Natural killer cell (primary cell): Measurements from ENCODE around the gene ETV6. TPM values are rescaled to one million over a fixed set of nuclear protein-coding genes. Genes with fewer than 3 reads are reported as not detected.

Source experiments
- ATAC-seq, 3 donors: fragments of 150-1000 bp in 2 of 3; fragments of 200-7000 bp in 1 of 3; cut with Tn5 transposase; 1 replicate in 1 of 3; 2 replicates in 2 of 3; pipeline ENCODE4 v1.10.0; 2021; ENCODE audit warnings: mild to moderate bottlenecking in 2 of 3, moderate library complexity in 2 of 3
- DNase-seq, 2 donors: peaks; one replicate each; pipeline versions ENCODE4 v3.0.0 to v3.0.0-alpha.2; 2013 to 2021; ENCODE audit warnings: mixed read lengths in 1 of 2
- H3K27ac ChIP-seq: one replicate; pipeline ENCODE4 v1.5.1; 2013; ENCODE audit warnings: mild to moderate bottlenecking, low read length
- H3K27me3 ChIP-seq: one replicate; pipeline ENCODE4 v1.6.1; 2013; ENCODE audit warnings: low read length; ENCODE audit not compliant: control insufficient read depth, insufficient read depth
- H3K36me3 ChIP-seq: one replicate; pipeline ENCODE4 v1.6.1; 2013; ENCODE audit warnings: low read length; ENCODE audit not compliant: control insufficient read depth, insufficient read depth
- H3K4me1 ChIP-seq: one replicate; pipeline ENCODE4 v1.6.1; 2013; ENCODE audit warnings: low read length; ENCODE audit not compliant: control insufficient read depth, insufficient read depth
- H3K4me3 ChIP-seq: one replicate; pipeline ENCODE4 v1.5.1; 2013; ENCODE audit warnings: low read length
- H3K9me3 ChIP-seq: one replicate; pipeline ENCODE4 v1.6.1; 2013; ENCODE audit warnings: low read length; ENCODE audit not compliant: control insufficient read depth, insufficient read depth
- H3K27ac Mint-ChIP-seq, 2 donors: one replicate each; pipeline ENCODE4 v1.8.0; 2022; ENCODE audit warnings: mild to moderate bottlenecking in 2 of 2, mixed read lengths in 2 of 2, moderate library complexity in 1 of 2
- H3K27me3 Mint-ChIP-seq, 2 donors: one replicate each; pipeline ENCODE4 v1.8.0; 2022; ENCODE audit warnings: low read depth in 2 of 2, mixed read lengths in 2 of 2
- H3K36me3 Mint-ChIP-seq: one replicate; pipeline ENCODE4 v1.8.0; 2022; ENCODE audit warnings: mixed read lengths
- H3K4me1 Mint-ChIP-seq, 2 donors: one replicate each; pipeline ENCODE4 v1.8.0; 2022; ENCODE audit warnings: mixed read lengths in 2 of 2
- H3K4me3 Mint-ChIP-seq: one replicate; pipeline ENCODE4 v1.8.0; 2022; ENCODE audit warnings: mild to moderate bottlenecking, moderate library complexity, mixed read lengths
- H3K9me3 Mint-ChIP-seq, 2 donors: one replicate each; pipeline ENCODE4 v1.8.0; 2022; ENCODE audit warnings: mixed read lengths in 2 of 2
- CTCF ChIP-seq: fragments of 200-600 bp; IDR thresholded peaks from one replicate; pipeline ENCODE4 v1.8.0; 2022; ENCODE audit warnings: antibody characterized with exemption
- WGBS: methylation state at CpG from one replicate; pipeline ENCODE4 v1.1.7; 2013; ENCODE audit warnings: missing lambda C conversion rate; ENCODE audit not compliant: insufficient coverage; 5-methylcytosine and 5-hydroxymethylcytosine counted together
- intact Hi-C: fragments of 100-400 bp; cut with micrococcal nuclease; formaldehyde crosslinking; loops from one replicate; pipeline ENCODE4 v1.14.2; 2022
- total RNA-seq, 4 donors: library from RNA; stranded (reverse); fragments of 120-200 nt in 1 of 4; gene quantifications; one replicate each; pipeline versions ENCODE4 v1.2.3 to v1.2.4, GENCODE V29; 2013 to 2022

Gene ETV6
- total RNA-seq, 3 donors from 2014 or later (not counting 1 experiment from before 2014, with no cell fraction given) = 38.9 to 49.5 (median 40.6) TPM

- DNase-seq = no peak
- Mint-ChIP-seq H3K27ac (no peak overlapping the region), H3K27me3 (no peaks in the 10 kb centered on the region), H3K36me3 (no peaks in the 10 kb centered on the region), H3K9me3 (no peaks in the 10 kb centered on the region), H3K4me3 (no peak overlapping the region), H3K4me1 (peaks cover 15 to 20% of the 10 kb centered on the region in 2 donors)
- 74% methylated on average over 3 of the region's 4 CpGs for whole genome bisulfite sequencing
- H3K4me1 ChIP-seq = peaks cover 16% of the 10 kb centered on the region
- peaks cover 2% of the 10 kb centered on the region for H3K36me3 ChIP-seq
- no peak overlapping the region for H3K27ac ChIP-seq
- ATAC-seq = no peak
- H3K9me3 ChIP-seq = no peaks in the 10 kb centered on the region
- H3K4me3 ChIP-seq = no peak overlapping the region
- H3K27me3 ChIP-seq = no peaks in the 10 kb centered on the region
- TF ChIP-seq CTCF = no peak
- intact Hi-C loops = no loop called here
These were observed 184.8 kb downstream of the ETV6 start for GRCh38 chr12:11834104-11834812.

- WGBS = no CpG with 5 or more reads among the region's 3 CpGs
- peaks cover 15 to 20% of the 10 kb centered on the region in 2 donors for H3K4me1 Mint-ChIP-seq
- H3K4me1 ChIP-seq = peaks cover 16% of the 10 kb centered on the region
These were observed 185.5 kb downstream of the ETV6 start for GRCh38 chr12:11834931-11835330.

GRCh38 chr12:11836282-11837151 is 187.0 kb downstream of the ETV6 start:
- Histone ChIP-seq H3K27ac (peak overlapping the region; percentile 65), H3K9me3 (no peaks in the 10 kb centered on the region), H3K4me1 (peaks cover 16% of the 10 kb centered on the region), H3K27me3 (no peaks in the 10 kb centered on the region), H3K4me3 (no peak overlapping the region), H3K36me3 (peaks cover 13% of the 10 kb centered on the region)
- no peak for TF ChIP-seq CTCF
- no peaks in the 10 kb centered on the region for H3K27me3 Mint-ChIP-seq
- 37% methylated on average over 13 of the region's 14 CpGs for WGBS
- H3K36me3 Mint-ChIP-seq = no peaks in the 10 kb centered on the region
- DNase-seq (peak in 1 of 2 donors; percentile 48), ATAC-seq (peak; percentile 38 to 73 (median 44))
- no peaks in the 10 kb centered on the region for H3K9me3 Mint-ChIP-seq
- H3K4me3 Mint-ChIP-seq = no peak overlapping the region
- no peak overlapping the region for H3K27ac Mint-ChIP-seq
- intact Hi-C loops = no loop called here
- H3K4me1 Mint-ChIP-seq = peaks cover 15 to 26% of the 10 kb centered on the region in 2 donors

More at GRCh38 chr12:11834931-11835330, 185.5 kb downstream of the ETV6 start:
- no peaks in the 10 kb centered on the region for H3K27me3 ChIP-seq
- Mint-ChIP-seq H3K36me3 (no peaks in the 10 kb centered on the region), H3K4me3 (no peak overlapping the region), H3K9me3 (no peaks in the 10 kb centered on the region), H3K27ac (no peak overlapping the region), H3K27me3 (no peaks in the 10 kb centered on the region)
- H3K27ac ChIP-seq = no peak overlapping the region
- H3K4me3 ChIP-seq = no peak overlapping the region
- intact Hi-C loops = no loop called here
- H3K36me3 ChIP-seq = peaks cover 4% of the 10 kb centered on the region
- no peak for TF ChIP-seq CTCF
- DNase-seq (no peak), ATAC-seq (no peak)
- no peaks in the 10 kb centered on the region for H3K9me3 ChIP-seq
